ENCODE data around the gene CELF2.

CELF2 gene

DNA sequence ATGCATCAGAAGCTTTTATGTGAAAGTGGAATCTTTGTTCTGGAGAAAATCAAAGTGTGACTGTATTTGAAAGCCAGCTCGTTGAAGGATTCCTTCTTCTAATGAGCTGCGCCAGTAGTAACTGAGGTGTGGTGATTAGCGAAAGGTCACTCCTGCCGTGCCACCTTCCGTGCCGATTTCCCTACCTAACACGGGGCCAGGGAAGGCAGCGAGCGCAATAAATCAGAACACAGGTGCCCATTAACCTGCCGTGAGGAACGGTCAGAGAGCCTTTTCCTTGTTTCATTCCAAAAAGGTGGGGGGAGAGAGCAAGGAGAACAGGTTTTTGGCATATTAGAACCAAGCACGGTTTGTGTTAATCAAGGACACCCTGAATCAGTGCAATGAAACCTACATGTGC, 258.0 kb downstream of the CELF2 start:
- Histone ChIP-seq H3K27ac (ENCODE audit: low read depth, low read length) (no peak overlapping the region), H3K4me3 (ENCODE audit: low read depth in 1 of 5, low read length in 5 of 5) (no peak overlapping the region), H3K27me3 (ENCODE audit: control insufficient read depth in 5 of 5, insufficient read depth in 4 of 5, low read length in 5 of 5) (no peaks in the 10 kb centered on the region), H3K4me1 (ENCODE audit: control insufficient read depth in 5 of 5, insufficient read depth in 5 of 5, low read length in 5 of 5) (peaks cover 0 to 3% (median 2%) of the 10 kb centered on the region in 5 donors), H3K9ac (ENCODE audit: low read length in 5 of 5) (no peak overlapping the region), H3K36me3 (ENCODE audit: control insufficient read depth in 5 of 5, insufficient read depth in 5 of 5, low read length in 5 of 5) (peaks cover 26 to 89% (median 73%) of the 10 kb centered on the region in 5 donors), H3K9me3 (ENCODE audit: control insufficient read depth in 5 of 5, low read length in 5 of 5) (no peaks in the 10 kb centered on the region)

DNA sequence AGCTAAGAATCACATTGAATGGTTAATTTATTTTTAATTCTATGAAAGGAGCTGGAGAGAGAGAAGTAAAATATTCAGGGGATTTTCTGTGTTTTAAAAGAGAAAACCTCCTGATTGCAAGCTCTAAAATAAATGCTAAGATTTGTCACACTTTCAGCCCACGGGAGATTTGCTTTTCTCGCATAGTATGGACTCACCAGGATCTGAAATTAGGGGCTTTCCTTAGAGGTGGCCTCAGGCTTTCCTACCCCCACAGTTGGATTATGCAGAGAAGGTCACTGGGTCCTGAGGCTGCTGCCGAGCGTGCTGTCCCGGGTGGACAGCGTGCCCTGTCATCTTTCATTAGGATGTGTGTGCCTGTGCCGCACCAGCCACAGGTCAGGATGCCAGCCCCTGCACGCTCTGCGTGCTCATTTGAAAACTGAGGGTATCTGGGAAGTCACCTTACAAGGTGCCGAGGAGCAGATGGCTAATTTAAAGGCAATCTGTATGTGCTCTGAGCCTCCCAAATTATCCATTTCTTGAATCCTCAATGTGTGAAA, 258.8 kb downstream of the CELF2 start:
- H3K36me3 ChIP-seq (ENCODE audit: control insufficient read depth in 5 of 5, insufficient read depth in 5 of 5, low read length in 5 of 5) = peaks cover 25 to 89% (median 72%) of the 10 kb centered on the region in 5 donors
- no peak overlapping the region for H3K9ac ChIP-seq (ENCODE audit: low read length in 5 of 5)
- no peaks in the 10 kb centered on the region for H3K27me3 ChIP-seq (ENCODE audit: control insufficient read depth in 5 of 5, insufficient read depth in 4 of 5, low read length in 5 of 5)
- no peak overlapping the region for H3K4me3 ChIP-seq (ENCODE audit: low read depth in 1 of 5, low read length in 5 of 5)
- no peaks in the 10 kb centered on the region for H3K9me3 ChIP-seq (ENCODE audit: control insufficient read depth in 5 of 5, low read length in 5 of 5)
- H3K27ac ChIP-seq (ENCODE audit: low read depth, low read length) = no peak overlapping the region
- H3K4me1 ChIP-seq (ENCODE audit: control insufficient read depth in 5 of 5, insufficient read depth in 5 of 5, low read length in 5 of 5) = peaks cover 0 to 2% (median 0%) of the 10 kb centered on the region in 5 donors

DNA sequence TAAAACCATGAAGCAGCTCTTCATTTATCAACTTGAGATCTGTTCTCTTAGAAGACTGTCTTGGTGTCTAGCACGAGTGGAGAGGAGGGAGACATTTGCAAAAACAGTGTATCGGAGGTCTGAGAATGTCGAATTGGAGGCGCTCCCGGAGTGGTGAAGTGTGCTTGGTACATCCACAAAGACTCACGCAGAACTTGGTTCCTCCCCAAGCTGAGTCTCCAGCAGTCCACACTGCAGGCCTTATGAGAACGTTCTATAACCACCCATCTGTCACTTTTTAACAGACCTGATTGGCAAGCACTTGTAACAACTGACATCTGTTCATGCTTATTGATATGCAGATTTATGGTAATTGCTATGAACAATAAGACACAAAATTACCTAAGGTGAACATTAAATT, 261.6 kb downstream of the CELF2 start:
- peaks cover 0 to 5% (median 0%) of the 10 kb centered on the region in 5 donors for H3K4me1 ChIP-seq (ENCODE audit: control insufficient read depth in 5 of 5, insufficient read depth in 5 of 5, low read length in 5 of 5)
- H3K9ac ChIP-seq (ENCODE audit: low read length in 5 of 5) = no peak overlapping the region
- no peak overlapping the region for H3K4me3 ChIP-seq (ENCODE audit: low read depth in 1 of 5, low read length in 5 of 5)
- H3K36me3 ChIP-seq (ENCODE audit: control insufficient read depth in 5 of 5, insufficient read depth in 5 of 5, low read length in 5 of 5) = peaks cover 23 to 82% (median 62%) of the 10 kb centered on the region in 5 donors
- no peaks in the 10 kb centered on the region for H3K27me3 ChIP-seq (ENCODE audit: control insufficient read depth in 5 of 5, insufficient read depth in 4 of 5, low read length in 5 of 5)
- no peaks in the 10 kb centered on the region for H3K9me3 ChIP-seq (ENCODE audit: control insufficient read depth in 5 of 5, low read length in 5 of 5)
- no peak overlapping the region for H3K27ac ChIP-seq (ENCODE audit: low read depth, low read length)

DNA sequence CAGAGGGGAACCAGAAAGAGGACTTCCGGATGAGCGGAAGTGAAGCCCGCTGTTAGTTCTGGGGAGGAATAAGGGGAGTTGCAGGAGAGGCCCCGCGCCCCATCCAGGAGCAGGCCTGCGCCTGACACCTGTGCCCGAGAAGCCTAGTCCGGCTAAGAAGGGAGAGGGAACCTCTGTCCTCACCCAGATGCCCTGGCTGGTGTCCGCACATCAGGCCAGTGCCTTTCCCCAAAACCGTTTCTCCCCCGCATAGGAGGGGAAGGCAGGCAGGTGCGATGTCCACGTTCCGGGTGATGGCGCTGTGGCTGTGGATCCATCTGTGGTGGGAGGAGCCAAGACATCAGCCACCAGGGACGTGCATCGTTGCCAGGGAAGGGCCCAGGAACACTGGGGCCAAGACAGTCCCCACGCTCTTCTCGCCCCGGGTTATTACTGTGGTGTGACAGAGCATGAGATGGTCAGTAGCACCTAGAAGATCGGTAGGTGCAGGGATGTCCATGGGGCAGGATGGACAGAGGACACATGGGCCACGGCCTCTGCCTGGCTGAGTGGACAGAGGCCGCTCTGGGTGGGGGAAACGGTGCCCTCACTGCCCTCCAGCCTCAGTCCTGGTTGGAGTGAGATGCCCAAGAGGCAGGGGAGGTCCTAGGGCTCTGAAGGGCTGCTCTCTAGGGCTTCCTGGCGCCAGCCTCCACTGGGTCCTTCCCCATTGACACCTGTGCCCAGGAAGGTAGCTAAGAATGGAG, 262.7 kb downstream of the CELF2 start:
- peaks cover 0 to 5% (median 0%) of the 10 kb centered on the region in 5 donors for H3K4me1 ChIP-seq (ENCODE audit: control insufficient read depth in 5 of 5, insufficient read depth in 5 of 5, low read length in 5 of 5)
- no peak overlapping the region for H3K4me3 ChIP-seq (ENCODE audit: low read depth in 1 of 5, low read length in 5 of 5)
- H3K9me3 ChIP-seq (ENCODE audit: control insufficient read depth in 5 of 5, low read length in 5 of 5) = no peaks in the 10 kb centered on the region
- peaks cover 14 to 81% (median 54%) of the 10 kb centered on the region in 5 donors for H3K36me3 ChIP-seq (ENCODE audit: control insufficient read depth in 5 of 5, insufficient read depth in 5 of 5, low read length in 5 of 5)
- H3K27me3 ChIP-seq (ENCODE audit: control insufficient read depth in 5 of 5, insufficient read depth in 4 of 5, low read length in 5 of 5) = no peaks in the 10 kb centered on the region
- H3K27ac ChIP-seq (ENCODE audit: low read depth, low read length) = no peak overlapping the region
- no peak overlapping the region for H3K9ac ChIP-seq (ENCODE audit: low read length in 5 of 5)

DNA sequence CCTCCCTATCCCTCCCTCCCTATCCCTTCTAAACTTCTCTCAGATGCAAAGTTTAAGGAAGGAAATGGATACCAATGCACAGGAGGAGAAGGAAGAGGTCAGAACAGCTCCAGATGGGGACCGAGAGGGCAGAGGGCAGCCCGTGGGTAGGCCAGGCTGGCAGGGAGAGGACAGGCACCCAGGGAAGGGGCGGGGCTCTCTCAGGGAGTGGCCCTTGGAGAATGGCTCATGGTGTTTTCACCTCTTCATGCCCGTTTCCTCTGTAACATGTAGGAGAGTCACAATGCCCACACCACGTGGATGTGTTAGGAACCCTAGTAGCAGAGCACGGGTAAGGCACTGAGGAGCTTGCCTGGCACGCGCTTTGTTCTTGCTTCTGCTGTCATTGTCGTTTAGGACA, 264.5 kb downstream of the CELF2 start:
- Histone ChIP-seq H3K36me3 (ENCODE audit: control insufficient read depth in 5 of 5, insufficient read depth in 5 of 5, low read length in 5 of 5) (peaks cover 9 to 76% (median 47%) of the 10 kb centered on the region in 5 donors), H3K9ac (ENCODE audit: low read length in 5 of 5) (no peak overlapping the region), H3K4me1 (ENCODE audit: control insufficient read depth in 5 of 5, insufficient read depth in 5 of 5, low read length in 5 of 5) (peaks cover 0 to 5% (median 0%) of the 10 kb centered on the region in 5 donors), H3K4me3 (ENCODE audit: low read depth in 1 of 5, low read length in 5 of 5) (no peak overlapping the region), H3K27me3 (ENCODE audit: control insufficient read depth in 5 of 5, insufficient read depth in 4 of 5, low read length in 5 of 5) (no peaks in the 10 kb centered on the region), H3K27ac (ENCODE audit: low read depth, low read length) (peak overlapping the region; percentile 9), H3K9me3 (ENCODE audit: control insufficient read depth in 5 of 5, low read length in 5 of 5) (no peaks in the 10 kb centered on the region)

DNA sequence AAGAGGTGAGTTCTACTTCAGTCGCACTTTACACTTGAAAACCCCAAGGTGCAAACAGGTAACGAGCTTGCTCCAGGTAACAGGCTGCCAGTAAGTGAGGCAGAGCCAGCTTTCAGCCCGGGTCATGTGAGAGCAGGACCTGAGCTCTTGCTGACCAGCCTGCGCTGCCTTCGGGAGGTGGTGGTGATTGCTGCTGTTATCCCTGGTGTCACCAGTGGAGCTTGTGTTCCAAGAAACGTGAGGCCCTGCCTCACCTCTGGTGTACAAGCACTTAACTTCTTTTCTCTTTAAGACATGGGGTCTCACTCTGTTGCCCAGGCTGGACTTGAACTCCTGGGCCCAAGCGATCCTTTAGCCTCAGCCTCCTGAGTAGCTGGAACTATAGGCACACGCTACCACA, 265.0 kb downstream of the CELF2 start:
- peaks cover 5 to 74% (median 46%) of the 10 kb centered on the region in 5 donors for H3K36me3 ChIP-seq (ENCODE audit: control insufficient read depth in 5 of 5, insufficient read depth in 5 of 5, low read length in 5 of 5)
- no peak overlapping the region for H3K9ac ChIP-seq (ENCODE audit: low read length in 5 of 5)
- no peaks in the 10 kb centered on the region for H3K9me3 ChIP-seq (ENCODE audit: control insufficient read depth in 5 of 5, low read length in 5 of 5)
- H3K4me3 ChIP-seq (ENCODE audit: low read depth in 1 of 5, low read length in 5 of 5) = no peak overlapping the region
- peak overlapping the region; percentile 9 for H3K27ac ChIP-seq (ENCODE audit: low read depth, low read length)
- H3K27me3 ChIP-seq (ENCODE audit: control insufficient read depth in 5 of 5, insufficient read depth in 4 of 5, low read length in 5 of 5) = no peaks in the 10 kb centered on the region
- peaks cover 0 to 5% (median 0%) of the 10 kb centered on the region in 5 donors for H3K4me1 ChIP-seq (ENCODE audit: control insufficient read depth in 5 of 5, insufficient read depth in 5 of 5, low read length in 5 of 5)

DNA sequence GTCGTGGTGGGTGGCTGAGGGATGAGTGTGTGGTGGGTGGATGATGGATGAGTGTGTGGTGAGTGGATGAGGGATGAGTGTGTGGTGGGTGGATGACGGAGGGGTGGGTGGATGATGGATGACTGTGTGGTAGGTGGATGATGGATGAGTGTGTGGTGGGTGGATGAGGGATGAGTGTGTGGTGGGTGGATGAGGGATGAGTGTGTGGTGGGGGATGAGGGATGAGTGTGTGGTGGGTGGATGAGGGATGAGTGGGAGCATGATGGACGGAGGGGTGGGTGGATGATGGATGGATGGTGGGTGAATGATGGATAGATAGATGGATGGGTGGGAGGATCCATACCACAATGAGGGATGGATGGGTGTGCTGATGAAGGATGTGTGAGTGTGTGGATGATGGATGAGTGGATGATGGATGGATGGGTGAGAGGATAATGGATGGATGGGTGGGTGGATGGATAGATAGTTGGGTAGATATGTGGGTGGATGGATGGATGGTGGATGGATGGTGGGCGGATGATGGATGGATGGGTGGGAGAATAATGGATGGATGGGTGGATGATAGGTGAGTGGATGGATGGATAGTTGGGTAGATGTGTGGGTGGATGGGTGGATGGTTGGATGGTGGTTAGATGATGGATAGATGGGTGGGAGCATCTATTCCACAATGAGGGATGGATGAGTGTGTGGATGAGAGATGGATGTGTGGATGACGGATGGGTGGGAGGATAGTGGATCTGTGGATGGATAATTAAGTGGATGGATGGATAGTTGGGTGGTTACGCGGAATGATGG, 266.8 kb downstream of the CELF2 start:
- H3K36me3 ChIP-seq (ENCODE audit: control insufficient read depth in 5 of 5, insufficient read depth in 5 of 5, low read length in 5 of 5) = peaks cover 7 to 79% (median 53%) of the 10 kb centered on the region in 5 donors
- H3K4me1 ChIP-seq (ENCODE audit: control insufficient read depth in 5 of 5, insufficient read depth in 5 of 5, low read length in 5 of 5) = peaks cover 0 to 5% (median 0%) of the 10 kb centered on the region in 5 donors
- no peaks in the 10 kb centered on the region for H3K27me3 ChIP-seq (ENCODE audit: control insufficient read depth in 5 of 5, insufficient read depth in 4 of 5, low read length in 5 of 5)
- no peak overlapping the region for H3K4me3 ChIP-seq (ENCODE audit: low read depth in 1 of 5, low read length in 5 of 5)
- no peaks in the 10 kb centered on the region for H3K9me3 ChIP-seq (ENCODE audit: control insufficient read depth in 5 of 5, low read length in 5 of 5)
- no peak overlapping the region for H3K27ac ChIP-seq (ENCODE audit: low read depth, low read length)
- H3K9ac ChIP-seq (ENCODE audit: low read length in 5 of 5) = no peak overlapping the region

DNA sequence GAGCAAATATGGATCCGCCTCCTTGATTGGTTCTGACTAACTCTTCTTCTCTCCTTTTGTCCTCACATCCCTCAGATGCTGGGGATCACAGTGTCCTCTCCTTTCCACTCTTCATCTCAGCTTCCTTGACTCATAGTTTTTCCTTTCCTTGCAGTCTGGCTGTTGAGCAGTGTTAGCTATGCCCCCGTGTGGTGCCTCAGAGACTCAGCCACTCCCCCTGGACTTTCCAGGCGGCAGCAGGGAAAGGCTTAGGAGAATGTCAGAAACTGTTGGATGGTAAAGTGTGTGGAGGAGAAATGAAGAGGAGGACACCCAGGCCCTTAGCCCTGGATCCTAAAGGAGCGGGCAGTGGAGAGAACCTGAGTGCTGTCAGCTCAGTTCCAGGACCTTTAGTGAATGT, 267.5 kb downstream of the CELF2 start:
- peaks cover 12 to 79% (median 54%) of the 10 kb centered on the region in 5 donors for H3K36me3 ChIP-seq (ENCODE audit: control insufficient read depth in 5 of 5, insufficient read depth in 5 of 5, low read length in 5 of 5)

DNA sequence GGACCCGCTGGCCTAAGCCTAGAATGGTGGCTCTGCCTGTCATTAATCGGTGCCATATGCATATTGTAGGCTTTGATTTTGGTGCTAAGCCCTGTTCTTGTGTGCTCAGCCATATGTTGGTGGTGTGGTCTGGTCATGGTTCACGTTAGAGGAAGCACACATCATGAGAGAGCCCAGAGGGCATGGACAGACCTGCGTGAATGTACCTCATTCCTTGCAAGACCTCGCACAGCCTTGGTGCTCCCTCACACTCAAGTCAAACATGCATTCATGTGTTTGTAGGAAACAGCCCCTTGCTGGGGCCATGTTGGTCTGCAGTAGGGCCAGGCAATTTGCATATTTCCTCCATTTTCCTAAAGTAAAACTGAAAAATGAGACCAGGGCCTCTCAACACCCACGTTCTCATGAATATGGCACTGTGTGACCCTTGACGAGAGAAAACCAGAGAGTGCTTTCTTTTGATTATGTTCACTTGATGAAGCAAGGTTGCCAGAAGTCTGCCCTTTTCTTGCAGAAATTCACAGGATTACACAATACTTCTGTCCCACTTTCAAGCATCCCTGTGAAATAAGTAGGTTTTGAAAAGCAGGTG, 268.7 kb downstream of the CELF2 start:
- H3K36me3 ChIP-seq (ENCODE audit: control insufficient read depth in 5 of 5, insufficient read depth in 5 of 5, low read length in 5 of 5) = peaks cover 12 to 74% (median 47%) of the 10 kb centered on the region in 5 donors
- no peak overlapping the region for H3K9ac ChIP-seq (ENCODE audit: low read length in 5 of 5)
- no peaks in the 10 kb centered on the region for H3K27me3 ChIP-seq (ENCODE audit: control insufficient read depth in 5 of 5, insufficient read depth in 4 of 5, low read length in 5 of 5)
- H3K4me1 ChIP-seq (ENCODE audit: control insufficient read depth in 5 of 5, insufficient read depth in 5 of 5, low read length in 5 of 5) = peaks cover 0 to 5% (median 0%) of the 10 kb centered on the region in 5 donors
- H3K4me3 ChIP-seq (ENCODE audit: low read depth in 1 of 5, low read length in 5 of 5) = no peak overlapping the region
- H3K27ac ChIP-seq (ENCODE audit: low read depth, low read length) = peak overlapping the region; percentile 31
- no peaks in the 10 kb centered on the region for H3K9me3 ChIP-seq (ENCODE audit: control insufficient read depth in 5 of 5, low read length in 5 of 5)

More for the DNA sequence above, 267.5 kb downstream of the CELF2 start:
- Histone ChIP-seq H3K9ac (ENCODE audit: low read length in 5 of 5) (no peak overlapping the region), H3K4me1 (ENCODE audit: control insufficient read depth in 5 of 5, insufficient read depth in 5 of 5, low read length in 5 of 5) (peaks cover 0 to 5% (median 0%) of the 10 kb centered on the region in 5 donors), H3K9me3 (ENCODE audit: control insufficient read depth in 5 of 5, low read length in 5 of 5) (no peaks in the 10 kb centered on the region), H3K27me3 (ENCODE audit: control insufficient read depth in 5 of 5, insufficient read depth in 4 of 5, low read length in 5 of 5) (no peaks in the 10 kb centered on the region), H3K27ac (ENCODE audit: low read depth, low read length) (peak overlapping the region; percentile 31), H3K4me3 (ENCODE audit: low read depth in 1 of 5, low read length in 5 of 5) (no peak overlapping the region)

Data from subcutaneous abdominal adipose tissue (tissue), 5 donors.